ENCODE measurements around the gene NDUFS7.
"Not testable (repeated sequence)": the region's sequence is repeated elsewhere in the genome, so short reads cannot be mapped to it uniquely, and the experiment has no call there.

NDUFS7 gene

DNA sequence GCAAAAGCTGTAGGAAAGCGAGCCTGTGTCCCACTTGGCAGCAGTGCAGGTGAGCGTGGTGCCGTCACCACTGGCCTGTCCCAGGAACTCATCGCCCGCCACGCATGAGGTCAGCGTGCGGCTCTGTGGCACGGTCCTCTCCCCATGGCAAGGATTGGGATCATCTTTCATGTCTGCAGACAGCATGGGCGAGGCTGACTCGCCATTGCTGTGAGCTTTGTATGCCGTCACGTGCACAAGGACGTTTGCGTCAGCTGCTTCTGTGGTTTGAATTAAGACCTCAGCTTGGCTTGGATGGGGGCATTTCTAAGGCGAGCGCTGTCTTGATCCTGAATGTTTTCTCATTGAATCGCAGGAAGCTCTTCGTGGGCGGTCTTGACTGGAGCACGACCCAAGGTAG is 33.4 kb downstream of the NDUFS7 start:
- TF ChIP-seq, protein P1, sequence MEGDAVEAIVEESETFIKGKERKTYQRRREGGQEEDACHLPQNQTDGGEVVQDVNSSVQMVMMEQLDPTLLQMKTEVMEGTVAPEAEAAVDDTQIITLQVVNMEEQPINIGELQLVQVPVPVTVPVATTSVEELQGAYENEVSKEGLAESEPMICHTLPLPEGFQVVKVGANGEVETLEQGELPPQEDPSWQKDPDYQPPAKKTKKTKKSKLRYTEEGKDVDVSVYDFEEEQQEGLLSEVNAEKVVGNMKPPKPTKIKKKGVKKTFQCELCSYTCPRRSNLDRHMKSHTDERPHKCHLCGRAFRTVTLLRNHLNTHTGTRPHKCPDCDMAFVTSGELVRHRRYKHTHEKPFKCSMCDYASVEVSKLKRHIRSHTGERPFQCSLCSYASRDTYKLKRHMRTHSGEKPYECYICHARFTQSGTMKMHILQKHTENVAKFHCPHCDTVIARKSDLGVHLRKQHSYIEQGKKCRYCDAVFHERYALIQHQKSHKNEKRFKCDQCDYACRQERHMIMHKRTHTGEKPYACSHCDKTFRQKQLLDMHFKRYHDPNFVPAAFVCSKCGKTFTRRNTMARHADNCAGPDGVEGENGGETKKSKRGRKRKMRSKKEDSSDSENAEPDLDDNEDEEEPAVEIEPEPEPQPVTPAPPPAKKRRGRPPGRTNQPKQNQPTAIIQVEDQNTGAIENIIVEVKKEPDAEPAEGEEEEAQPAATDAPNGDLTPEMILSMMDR (IDR thresholded peaks at IDR 0.05; ENCODE audit: extremely low read depth, insufficient read depth, missing control alignments) = no peak
- DNase-seq (ENCODE audit: low spot score) = no peak
- in situ Hi-C loops (cut with MboI; ENCODE audit: low pct_unique_long_range_greater_than_20kb, low sequenced_read_pairs, unreplicated experiment) = no loop called here

DNA sequence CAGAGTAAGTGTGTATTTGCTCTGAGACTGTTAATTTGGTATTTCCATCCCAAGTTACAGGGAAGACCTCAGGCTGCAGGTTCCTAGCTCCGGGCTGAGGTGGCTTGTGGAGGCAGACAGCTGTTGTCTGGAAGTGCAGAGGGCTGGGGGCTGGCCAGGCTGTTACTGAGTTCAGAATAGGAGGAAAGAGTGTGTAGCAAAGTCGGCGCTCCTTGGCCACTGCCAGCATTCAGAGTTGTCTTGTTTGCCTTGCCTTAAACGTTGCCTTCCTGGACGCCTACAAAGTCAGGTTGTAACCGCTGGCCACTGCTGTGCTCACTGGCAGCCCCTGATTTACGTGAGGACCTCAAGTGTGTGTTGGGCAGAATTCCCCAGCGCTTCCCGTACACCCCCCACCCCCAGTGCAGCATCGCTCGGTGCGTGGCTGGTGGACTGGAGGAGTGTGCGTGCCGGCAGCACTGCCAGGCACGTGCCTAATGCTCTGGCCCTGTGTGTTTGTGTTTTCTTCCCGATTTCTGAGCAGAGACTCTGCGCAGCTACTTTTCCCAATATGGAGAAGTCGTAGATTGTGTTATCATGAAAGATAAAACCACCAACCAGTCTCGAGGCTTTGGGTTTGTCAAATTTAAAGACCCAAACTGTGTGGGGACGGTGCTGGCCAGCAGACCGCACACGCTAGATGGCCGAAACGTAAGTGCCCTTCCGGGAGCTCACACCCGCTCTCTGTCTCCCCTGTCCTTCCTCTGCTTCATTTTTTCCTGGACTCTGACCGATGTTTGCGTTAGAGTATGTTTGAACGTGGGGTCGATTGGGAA is 34.2 kb downstream of the NDUFS7 start:
- TF ChIP-seq, protein P1 (IDR thresholded peaks at IDR 0.05; ENCODE audit: extremely low read depth, insufficient read depth, missing control alignments) = no peak
- in situ Hi-C loops (cut with MboI; ENCODE audit: low pct_unique_long_range_greater_than_20kb, low sequenced_read_pairs, unreplicated experiment) = no loop called here

DNA sequence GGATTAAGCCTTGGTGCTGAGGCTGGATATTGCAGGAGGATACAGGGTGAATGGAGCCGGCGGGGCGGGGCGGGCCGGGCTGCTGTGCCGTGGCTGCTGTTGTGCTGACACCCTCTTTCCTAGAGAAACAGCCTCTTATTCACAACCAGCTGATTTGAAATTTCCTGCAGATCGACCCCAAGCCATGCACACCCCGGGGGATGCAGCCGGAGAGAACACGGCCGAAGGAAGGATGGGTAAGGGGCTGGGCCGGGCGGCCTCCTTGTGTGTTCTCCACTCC is 34.7 kb downstream of the NDUFS7 start:
- TF ChIP-seq, protein P1 (IDR thresholded peaks at IDR 0.05; ENCODE audit: extremely low read depth, insufficient read depth, missing control alignments) = no peak
- DNase-seq (ENCODE audit: low spot score) = no peak
- in situ Hi-C loops (cut with MboI; ENCODE audit: low pct_unique_long_range_greater_than_20kb, low sequenced_read_pairs, unreplicated experiment) = no loop called here

More for the DNA sequence above, 34.2 kb downstream of the NDUFS7 start:
- no peak for DNase-seq (ENCODE audit: low spot score)

DNA sequence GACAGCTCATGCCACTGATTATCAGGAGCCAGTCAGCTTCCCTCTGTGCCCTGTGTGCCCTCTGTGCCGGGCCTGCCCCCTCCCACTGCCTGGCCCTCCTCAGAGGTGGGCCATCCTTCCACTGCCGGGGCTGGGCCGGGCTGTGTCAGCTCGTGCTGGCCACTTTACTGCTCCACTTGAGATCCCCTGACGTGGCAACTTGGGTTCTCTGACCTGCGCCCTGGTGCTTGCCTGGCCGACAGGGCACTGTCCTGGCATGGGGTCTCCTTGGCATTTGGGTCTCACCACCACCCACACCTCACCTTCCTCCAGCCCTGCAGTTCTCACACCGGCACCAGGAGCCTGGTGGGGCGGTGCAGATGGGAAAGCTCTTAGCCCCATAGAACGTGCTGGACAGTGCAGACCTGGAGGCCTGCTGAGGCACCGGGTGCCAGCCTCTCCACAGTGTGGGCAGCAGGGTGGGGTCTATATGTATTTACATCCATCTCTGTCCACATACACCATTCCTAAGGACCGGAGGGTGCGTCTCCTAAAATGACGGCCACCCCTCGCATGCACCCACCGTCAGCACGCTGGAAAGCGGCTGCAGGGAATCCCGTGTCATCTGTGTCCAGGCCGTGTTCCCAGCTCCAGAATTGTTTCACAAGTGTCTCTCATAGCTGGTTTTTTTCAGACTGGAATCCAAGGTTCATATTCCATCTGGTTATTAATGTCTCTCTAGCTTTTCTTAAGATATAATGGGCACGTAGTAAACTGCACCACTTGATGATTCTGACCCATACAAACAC is 35.4 kb downstream of the NDUFS7 start:
- TF ChIP-seq, protein P1 (IDR thresholded peaks at IDR 0.05; ENCODE audit: extremely low read depth, insufficient read depth, missing control alignments) = no peak
- in situ Hi-C loops (cut with MboI; ENCODE audit: low pct_unique_long_range_greater_than_20kb, low sequenced_read_pairs, unreplicated experiment) = no loop called here
- no peak for DNase-seq (ENCODE audit: low spot score)

DNA sequence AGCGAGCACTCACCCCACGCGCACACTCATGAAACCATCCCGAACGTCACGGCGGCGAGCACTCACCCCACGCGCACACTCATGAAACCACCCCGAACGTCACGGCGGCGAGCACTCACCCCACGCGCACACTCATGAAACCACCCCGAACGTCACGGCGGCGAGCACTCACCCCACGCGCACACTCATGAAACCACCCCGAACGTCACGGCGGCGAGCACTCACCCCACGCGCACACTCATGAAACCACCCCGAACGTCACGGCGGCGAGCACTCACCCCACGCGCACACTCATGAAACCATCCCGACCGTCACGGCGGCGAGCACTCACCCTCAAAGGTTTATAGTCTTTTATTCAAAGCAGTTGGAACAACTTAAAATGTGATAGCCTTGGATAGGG is 36.4 kb downstream of the NDUFS7 start:
- DNase-seq (ENCODE audit: low spot score); in situ Hi-C loops (cut with MboI; ENCODE audit: low pct_unique_long_range_greater_than_20kb, low sequenced_read_pairs, unreplicated experiment): not testable (repeated sequence)

DNA sequence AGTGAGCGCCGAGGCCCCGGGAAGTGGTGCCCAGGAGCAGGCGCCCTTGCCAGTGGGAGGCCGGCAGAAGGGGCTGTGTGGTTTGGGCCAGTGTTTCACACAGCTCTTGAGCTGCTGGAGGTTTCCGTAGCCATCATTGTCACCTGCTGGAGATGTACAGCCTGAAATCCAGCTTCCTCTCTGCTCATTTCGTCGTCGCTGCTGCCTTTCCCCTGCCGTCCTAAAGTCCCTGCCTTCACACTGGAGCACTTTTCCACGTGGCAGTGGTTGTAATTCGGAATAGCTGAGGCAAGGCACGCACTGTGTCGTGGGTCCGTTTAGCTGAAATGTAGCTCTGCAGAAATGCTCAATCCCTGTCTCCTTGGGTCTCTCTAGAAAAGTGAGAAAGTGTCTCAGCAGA is 36.9 kb downstream of the NDUFS7 start:
- TF ChIP-seq, protein P1 (IDR thresholded peaks at IDR 0.05; ENCODE audit: extremely low read depth, insufficient read depth, missing control alignments) = no peak
- DNase-seq (ENCODE audit: low spot score) = no peak
- in situ Hi-C loops (cut with MboI; ENCODE audit: low pct_unique_long_range_greater_than_20kb, low sequenced_read_pairs, unreplicated experiment) = no loop called here
